IPS-NIHi7 (cell line): ENCODE results near the gene LIPC.

Source experiments
- DNase-seq: peaks from one replicate; pipeline ENCODE4 v3.0.0; 2012; ENCODE audit warnings: mixed read lengths; ENCODE audit errors: extremely low spot score

Gene LIPC

GRCh38 chr15:58494567-58494966, 62.8 kb downstream of the LIPC start:
- DNase-seq: no peak

- no peak for DNase-seq
These were observed 64.2 kb downstream of the LIPC start for GRCh38 chr15:58495891-58496408.

- no peak for DNase-seq
These were observed 65.4 kb downstream of the LIPC start for GRCh38 chr15:58497046-58497785.

GRCh38 chr15:58498821-58499580, 67.2 kb downstream of the LIPC start:
- no peak for DNase-seq

- DNase-seq: no peak
These were observed 69.2 kb downstream of the LIPC start for GRCh38 chr15:58501006-58501405.

- no peak for DNase-seq
These were observed 69.9 kb downstream of the LIPC start for GRCh38 chr15:58501636-58502188.

GRCh38 chr15:58503139-58504027, 71.6 kb downstream of the LIPC start:
- DNase-seq: no peak

- DNase-seq: no peak
These were observed 73.0 kb downstream of the LIPC start for GRCh38 chr15:58504674-58505234.

- DNase-seq: no peak
These were observed 73.8 kb downstream of the LIPC start for GRCh38 chr15:58505581-58505980.

- no peak for DNase-seq
These were observed 74.3 kb downstream of the LIPC start for GRCh38 chr15:58506064-58506490.

- DNase-seq: no peak
These were observed 75.2 kb downstream of the LIPC start for GRCh38 chr15:58506783-58507668.

GRCh38 chr15:58509556-58509955, 77.8 kb downstream of the LIPC start:
- no peak for DNase-seq

- no peak for DNase-seq
These were observed 79.2 kb downstream of the LIPC start for GRCh38 chr15:58510715-58511598.

GRCh38 chr15:58511599-58511987, 79.8 kb downstream of the LIPC start:
- DNase-seq: no peak

- DNase-seq: no peak
These were observed 80.7 kb downstream of the LIPC start for GRCh38 chr15:58512522-58512921.

GRCh38 chr15:58513008-58513407, 81.2 kb downstream of the LIPC start:
- no peak for DNase-seq

GRCh38 chr15:58513726-58514336, 82.0 kb downstream of the LIPC start:
- DNase-seq: no peak

GRCh38 chr15:58515807-58516206, 84.0 kb downstream of the LIPC start:
- DNase-seq: no peak

GRCh38 chr15:58517252-58517681, 85.5 kb downstream of the LIPC start:
- no peak for DNase-seq
